ENCODE measurements around the gene AFDN.

- TF ChIP-seq FOXM1 (IDR thresholded peaks at IDR 0.05; ENCODE audit: borderline replicate concordance) (no peak), FOXA1 (IDR thresholded peaks at IDR 0.05) (no peak)
Measured at GRCh38 chr6:167980911-167981580, 154.3 kb downstream of the AFDN start.
